ENCODE measurements around the gene ZNF316.

Gene ZNF316

GRCh38 chr7:6636741-6637543 lies at the start of gene ZNF316:
ZNF316 (plus strand) TSS chr7:6637318; CDS start chr7:6642410, 5,092 bp downstream.
- peaks cover 7% of the 10 kb centered on the region for H3K9me3 Mint-ChIP-seq
- peak within 1 kb of the TSS; percentile 87 for H3K4me3 Mint-ChIP-seq
- H3K36me3 Mint-ChIP-seq (ENCODE audit: low read depth): peaks cover 41% of the 10 kb centered on the region
- H3K27me3 Mint-ChIP-seq: no peaks in the 10 kb centered on the region
- peak within 1 kb of the TSS; percentile 92 for H3K27ac Mint-ChIP-seq
- peaks cover 27% of the 10 kb centered on the region for H3K4me1 Mint-ChIP-seq (ENCODE audit: low read depth)
- DNase-seq: peak; percentile 77

GRCh38 chr7:6588566-6588965 lies 48.6 kb upstream of the ZNF316 start:
- Mint-ChIP-seq H3K36me3 (ENCODE audit: low read depth) (peaks cover 81% of the 10 kb centered on the region), H3K9me3 (no peaks in the 10 kb centered on the region), H3K4me3 (no peak overlapping the region), H3K27ac (peak overlapping the region; percentile 27), H3K4me1 (ENCODE audit: low read depth) (peaks cover 25% of the 10 kb centered on the region), H3K27me3 (no peaks in the 10 kb centered on the region)
- no peak for DNase-seq

GRCh38 chr7:6589151-6589828 lies 47.8 kb upstream of the ZNF316 start:
- Mint-ChIP-seq H3K9me3 (no peaks in the 10 kb centered on the region), H3K36me3 (ENCODE audit: low read depth) (peaks cover 82% of the 10 kb centered on the region), H3K4me3 (peak overlapping the region; percentile 66), H3K4me1 (ENCODE audit: low read depth) (peaks cover 27% of the 10 kb centered on the region), H3K27ac (peak overlapping the region; percentile 66), H3K27me3 (no peaks in the 10 kb centered on the region)
- DNase-seq: no peak

GRCh38 chr7:6589829-6590644 lies 47.1 kb upstream of the ZNF316 start, which contains the start of gene INTS15:
INTS15 (plus strand) TSS chr7:6590021; CDS start chr7:6590284, 263 bp downstream.
- H3K4me3 Mint-ChIP-seq: peak within 1 kb of the TSS; percentile 89
- H3K4me1 Mint-ChIP-seq (ENCODE audit: low read depth): peaks cover 28% of the 10 kb centered on the region
- peak within 1 kb of the TSS; percentile 90 for H3K27ac Mint-ChIP-seq
- peaks cover 82% of the 10 kb centered on the region for H3K36me3 Mint-ChIP-seq (ENCODE audit: low read depth)
- H3K9me3 Mint-ChIP-seq: no peaks in the 10 kb centered on the region
- DNase-seq: peak; percentile 91
- H3K27me3 Mint-ChIP-seq: no peaks in the 10 kb centered on the region

- Mint-ChIP-seq H3K36me3 (ENCODE audit: low read depth) (peaks cover 84% of the 10 kb centered on the region), H3K4me1 (ENCODE audit: low read depth) (peaks cover 28% of the 10 kb centered on the region), H3K27ac (peak overlapping the region; percentile 90), H3K9me3 (no peaks in the 10 kb centered on the region), H3K4me3 (peak overlapping the region; percentile 89), H3K27me3 (no peaks in the 10 kb centered on the region)
- no peak for DNase-seq
Measured at GRCh38 chr7:6590645-6591110, 46.4 kb upstream of the ZNF316 start.

- Mint-ChIP-seq H3K36me3 (ENCODE audit: low read depth) (peaks cover 88% of the 10 kb centered on the region), H3K4me3 (no peak overlapping the region), H3K4me1 (ENCODE audit: low read depth) (peaks cover 2% of the 10 kb centered on the region), H3K9me3 (no peaks in the 10 kb centered on the region), H3K27me3 (no peaks in the 10 kb centered on the region), H3K27ac (peak overlapping the region; percentile 4)
- DNase-seq: no peak
Measured at GRCh38 chr7:6600093-6600492, 37.0 kb upstream of the ZNF316 start.

- no peaks in the 10 kb centered on the region for H3K9me3 Mint-ChIP-seq
- no peak overlapping the region for H3K4me3 Mint-ChIP-seq
- H3K27me3 Mint-ChIP-seq: no peaks in the 10 kb centered on the region
Measured at GRCh38 chr7:6604458-6604857, 32.7 kb upstream of the ZNF316 start.

GRCh38 chr7:6606866-6607583 lies 30.1 kb upstream of the ZNF316 start:
- H3K36me3 Mint-ChIP-seq (ENCODE audit: low read depth): peaks cover 68% of the 10 kb centered on the region
- no peaks in the 10 kb centered on the region for H3K27me3 Mint-ChIP-seq
- H3K4me3 Mint-ChIP-seq: no peak overlapping the region
- no peak overlapping the region for H3K27ac Mint-ChIP-seq
- no peak for DNase-seq
- H3K9me3 Mint-ChIP-seq: no peaks in the 10 kb centered on the region
- H3K4me1 Mint-ChIP-seq (ENCODE audit: low read depth): peaks cover 2% of the 10 kb centered on the region

More at GRCh38 chr7:6604458-6604857, 32.7 kb upstream of the ZNF316 start:
- DNase-seq: no peak
- H3K36me3 Mint-ChIP-seq (ENCODE audit: low read depth): peaks cover 78% of the 10 kb centered on the region
- no peak overlapping the region for H3K27ac Mint-ChIP-seq
- peaks cover 2% of the 10 kb centered on the region for H3K4me1 Mint-ChIP-seq (ENCODE audit: low read depth)

- no peaks in the 10 kb centered on the region for H3K9me3 Mint-ChIP-seq
- peaks cover 62% of the 10 kb centered on the region for H3K36me3 Mint-ChIP-seq (ENCODE audit: low read depth)
- H3K27me3 Mint-ChIP-seq: no peaks in the 10 kb centered on the region
- H3K4me1 Mint-ChIP-seq (ENCODE audit: low read depth): no peaks in the 10 kb centered on the region
- DNase-seq: no peak
- H3K27ac Mint-ChIP-seq: no peak overlapping the region
- no peak overlapping the region for H3K4me3 Mint-ChIP-seq
Measured at GRCh38 chr7:6607651-6608051, 29.5 kb upstream of the ZNF316 start.

- H3K27me3 Mint-ChIP-seq: no peaks in the 10 kb centered on the region
- H3K36me3 Mint-ChIP-seq (ENCODE audit: low read depth): peaks cover 57% of the 10 kb centered on the region
- H3K27ac Mint-ChIP-seq: no peak overlapping the region
- H3K4me3 Mint-ChIP-seq: no peak overlapping the region
- DNase-seq: no peak
- H3K4me1 Mint-ChIP-seq (ENCODE audit: low read depth): no peaks in the 10 kb centered on the region
- no peaks in the 10 kb centered on the region for H3K9me3 Mint-ChIP-seq
Measured at GRCh38 chr7:6608081-6608480, 29.0 kb upstream of the ZNF316 start.

GRCh38 chr7:6608794-6609193 lies 28.3 kb upstream of the ZNF316 start:
- no peak overlapping the region for H3K27ac Mint-ChIP-seq
- no peak overlapping the region for H3K4me3 Mint-ChIP-seq
- no peaks in the 10 kb centered on the region for H3K9me3 Mint-ChIP-seq
- DNase-seq: no peak
- H3K27me3 Mint-ChIP-seq: no peaks in the 10 kb centered on the region
- no peaks in the 10 kb centered on the region for H3K4me1 Mint-ChIP-seq (ENCODE audit: low read depth)
- H3K36me3 Mint-ChIP-seq (ENCODE audit: low read depth): peaks cover 50% of the 10 kb centered on the region

- H3K27me3 Mint-ChIP-seq: peaks cover 4% of the 10 kb centered on the region
- DNase-seq: no peak
- no peak overlapping the region for H3K27ac Mint-ChIP-seq
- no peaks in the 10 kb centered on the region for H3K9me3 Mint-ChIP-seq
- peaks cover 8% of the 10 kb centered on the region for H3K4me1 Mint-ChIP-seq (ENCODE audit: low read depth)
- no peak overlapping the region for H3K4me3 Mint-ChIP-seq
- H3K36me3 Mint-ChIP-seq (ENCODE audit: low read depth): peaks cover 18% of the 10 kb centered on the region
Measured at GRCh38 chr7:6612819-6613218, 24.3 kb upstream of the ZNF316 start.

GRCh38 chr7:6613706-6614105 lies 23.4 kb upstream of the ZNF316 start:
- Mint-ChIP-seq H3K36me3 (ENCODE audit: low read depth) (peaks cover 14% of the 10 kb centered on the region), H3K9me3 (no peaks in the 10 kb centered on the region), H3K27me3 (peaks cover 4% of the 10 kb centered on the region), H3K27ac (no peak overlapping the region), H3K4me1 (ENCODE audit: low read depth) (peaks cover 11% of the 10 kb centered on the region), H3K4me3 (peak overlapping the region; percentile 8)
- no peak for DNase-seq

All from activated T-cell treated with anti-CD3 and anti-CD28 coated beads, Interleukin-2, amount 50 U/mL, for 24 hours (primary cell).